ENCODE measurements around the gene MVK.

- TF ChIP-seq CTCF (IDR thresholded peaks at IDR 0.05) (no peak), POLR2A (IDR thresholded peaks at IDR 0.05) (no peak)
Observed at GRCh38 chr12:109589240-109589590, 15.6 kb downstream of the MVK start.

Data from adrenal gland (tissue), 5 donors.